Spleen (tissue), 7 donors: ENCODE measurements around the gene ZNF438.

Experiments
- CTCF ChIP-seq, 11 experiments: fragments of 200-600 bp in 7 of 11; fragments of 450-650 bp in 4 of 11; sonication (generic) in 4 of 11; IDR thresholded peaks in 8 of 11; conservative IDR thresholded peaks in 3 of 11; 1 replicate in 7 of 11; 2 replicates in 4 of 11; pipeline versions ENCODE4 v1.4.0 to v1.8.0; 2016 to 2021; ENCODE audit warnings: antibody characterized with exemption in 11 of 11, inconsistent platforms in 4 of 11, mild to moderate bottlenecking in 1 of 11
- POLR2AphosphoS5 ChIP-seq, 3 donors: sonication (generic); formaldehyde crosslinking; IDR thresholded peaks; one replicate each; pipeline ENCODE4 v1.5.1; 2017; ENCODE audit warnings: antibody characterized with exemption in 3 of 3
- donor health status: DM: no; HTN: no; CAD: no; lungs with moderate emphysema.
- donor health status: DM: no; HTN: no; CAD: no.
- donor health status: DM: no; HTN: no; CAD: no.

- TF ChIP-seq POLR2AphosphoS5 (IDR thresholded peaks at IDR 0.05) = no peak
- no peak for TF ChIP-seq CTCF (IDR thresholded peaks at IDR 0.05 in 8 of 11, conservative IDR thresholded peaks at IDR 0.05 in 3 of 11)
Measured at GRCh38 chr10:31034098-31034909, 2.6 kb upstream of the ZNF438 start.
